NCI-H2171 treated with DMSO at 0.1 percent for 48 hours (cell line): ENCODE results near the gene SYTL2.

Source experiments
- DNase-seq: peaks from one replicate; lab custom pipeline; 2025; lab: John Stamatoyannopoulos, UW

SYTL2 gene

GRCh38 chr11:85725510-85726258 lies 85.3 kb downstream of the SYTL2 start:
- DNase-seq, result no peak

- DNase-seq, result no peak
These were observed 86.0 kb downstream of the SYTL2 start for GRCh38 chr11:85724748-85725465.

DNA sequence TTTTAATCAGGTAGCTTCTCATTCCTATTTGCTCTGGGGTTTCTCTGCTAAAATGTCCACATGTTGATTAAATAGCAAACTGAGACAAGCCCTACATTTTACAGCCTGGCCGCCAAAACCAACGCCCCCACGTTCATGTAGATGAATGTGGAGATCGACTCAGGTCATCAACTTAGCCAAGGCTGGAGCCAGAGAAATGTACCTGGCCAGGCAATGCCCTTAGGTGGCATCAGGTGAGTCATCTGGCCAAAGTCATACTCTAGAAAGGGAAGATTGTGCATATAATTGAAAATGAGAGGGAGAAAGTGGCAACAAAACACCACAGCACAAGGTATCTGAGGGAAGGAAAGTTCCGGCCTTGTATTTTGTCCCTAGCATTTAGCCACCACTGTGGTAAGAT lies 87.9 kb downstream of the SYTL2 start:
- DNase-seq, result no peak

GRCh38 chr11:85721191-85721590 lies 89.8 kb downstream of the SYTL2 start:
- DNase-seq, result no peak

DNA sequence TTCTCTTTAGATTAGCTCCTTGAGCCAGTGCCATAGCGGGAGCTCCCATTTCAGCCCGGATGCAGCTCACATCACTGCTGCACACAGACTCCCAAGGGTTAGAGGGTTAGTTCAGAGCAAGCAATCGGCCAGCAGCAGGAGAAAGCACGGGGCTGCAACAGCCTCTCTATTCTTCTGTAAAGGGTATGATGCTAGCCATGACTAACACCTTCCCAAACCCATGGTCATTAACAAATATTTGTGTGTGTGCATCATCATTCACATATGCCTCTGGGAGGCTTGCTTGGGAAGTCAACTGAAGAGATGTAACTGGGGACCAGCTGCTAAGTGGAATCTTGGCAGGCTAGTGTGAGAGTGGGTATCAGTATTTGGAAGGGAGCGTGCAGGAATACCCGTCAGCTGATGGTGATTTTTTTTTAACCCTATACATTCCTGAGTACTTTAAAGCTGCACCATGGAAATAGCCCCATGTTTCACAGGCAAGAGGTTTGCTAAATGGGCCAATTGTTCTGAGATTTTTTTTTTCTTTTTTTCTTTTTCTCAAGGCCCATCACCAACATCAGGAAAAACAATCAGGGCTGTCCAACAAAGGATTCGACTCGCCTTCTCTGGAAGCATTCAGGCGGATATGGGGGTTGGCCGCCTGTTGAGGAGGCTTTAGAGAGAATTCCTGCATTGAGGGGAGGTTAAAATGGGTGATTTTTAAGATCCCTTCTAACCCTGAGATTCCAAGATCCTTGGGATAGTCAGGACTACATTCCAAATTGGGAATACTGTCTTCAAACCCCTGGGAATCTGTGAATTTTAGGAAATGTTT lies 91.7 kb downstream of the SYTL2 start:
- peak; percentile 68 for DNase-seq

DNA sequence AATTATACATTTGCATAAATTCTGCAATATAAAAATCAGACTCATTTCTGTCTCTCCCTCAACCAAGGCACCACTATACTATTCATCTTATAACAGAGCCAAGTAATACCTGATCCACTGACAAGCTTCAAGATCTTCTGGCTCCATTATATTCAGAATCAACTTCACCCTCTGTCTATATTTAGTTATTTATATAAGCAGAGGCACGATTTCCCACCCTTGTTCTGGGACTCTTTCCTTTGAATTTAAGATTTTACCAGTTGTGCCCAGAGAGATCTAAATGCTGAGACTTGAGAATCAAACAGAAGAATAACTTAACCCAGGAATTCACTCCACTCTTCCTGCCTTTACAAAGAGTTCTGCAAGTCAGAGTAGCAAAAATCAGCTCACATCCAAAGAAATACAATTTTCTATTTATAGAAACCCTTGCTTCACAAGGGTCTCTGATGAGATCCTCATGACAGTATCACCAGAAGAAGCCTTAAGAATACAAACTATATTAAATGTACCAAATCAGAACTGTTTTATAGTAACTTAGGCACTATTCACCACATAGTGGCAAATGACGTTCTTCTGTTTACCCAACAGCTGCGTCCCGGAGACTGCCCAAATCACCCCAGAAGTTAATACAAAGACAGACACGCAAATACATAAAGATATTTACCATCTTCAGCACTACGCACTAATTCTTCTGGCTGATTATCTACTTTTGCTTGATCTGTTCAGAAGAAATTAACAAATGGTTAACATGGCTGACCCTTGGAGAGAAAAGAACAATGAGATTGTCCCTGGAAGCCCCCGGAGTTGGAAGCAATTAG lies 92.6 kb downstream of the SYTL2 start:
- no peak for DNase-seq

DNA sequence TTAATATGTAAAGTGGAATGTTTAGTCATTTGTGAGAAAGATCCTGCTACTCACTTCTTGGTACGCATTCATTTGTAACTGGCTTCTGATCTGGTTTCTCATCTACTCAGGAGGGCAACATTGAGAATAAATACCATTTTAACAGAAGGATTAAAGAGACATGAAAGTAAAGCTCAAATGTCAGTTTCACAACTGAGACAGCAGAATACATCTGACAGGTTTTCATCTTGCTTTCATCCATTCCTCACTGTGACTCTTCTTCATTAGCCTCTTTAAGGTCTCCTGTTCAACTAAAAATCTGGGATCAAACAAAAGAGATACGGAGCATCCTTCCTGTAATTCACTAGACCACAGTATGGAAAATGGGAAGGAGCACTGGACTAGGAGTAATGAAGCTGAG lies 93.5 kb downstream of the SYTL2 start:
- DNase-seq, result no peak

GRCh38 chr11:85712953-85713352 lies 98.0 kb downstream of the SYTL2 start:
- no peak for DNase-seq

GRCh38 chr11:85710917-85711316 lies 100.0 kb downstream of the SYTL2 start:
- peak; percentile 28 for DNase-seq

DNA sequence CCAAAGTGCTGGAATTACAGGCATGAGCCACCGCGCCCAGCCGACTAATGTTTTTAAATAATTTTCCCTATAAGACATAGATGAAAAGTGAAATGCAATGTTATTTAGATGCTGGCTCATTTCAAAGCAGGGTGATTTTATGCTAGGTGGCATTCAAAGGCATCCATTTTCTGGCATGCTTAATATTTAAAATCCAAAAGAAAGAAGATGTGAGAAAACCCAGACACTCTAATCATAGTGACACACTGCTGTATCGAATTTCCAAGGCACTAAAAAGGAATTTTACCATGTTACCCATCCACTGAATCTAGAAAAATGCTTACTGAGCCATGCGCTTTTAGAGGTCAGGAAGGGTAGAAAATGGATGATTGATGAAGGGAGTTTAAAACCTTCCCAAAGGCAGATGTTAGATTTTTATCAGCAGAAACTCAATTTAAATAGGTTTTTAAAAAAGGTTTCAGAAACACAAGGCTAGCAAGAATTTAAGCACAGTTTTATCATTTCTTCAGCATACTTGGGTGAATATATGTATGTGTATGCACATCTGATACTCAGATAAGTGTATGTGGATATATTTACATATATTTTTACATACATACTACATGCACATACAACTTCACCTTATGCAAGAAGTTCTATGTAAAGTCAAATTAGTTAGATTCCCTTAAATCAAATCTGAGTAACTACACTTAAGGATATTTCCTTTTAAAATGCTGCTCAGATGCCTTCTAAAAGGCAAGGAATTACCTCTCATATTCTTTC lies 100.8 kb downstream of the SYTL2 start:
- DNase-seq, result peak; percentile 25

DNA sequence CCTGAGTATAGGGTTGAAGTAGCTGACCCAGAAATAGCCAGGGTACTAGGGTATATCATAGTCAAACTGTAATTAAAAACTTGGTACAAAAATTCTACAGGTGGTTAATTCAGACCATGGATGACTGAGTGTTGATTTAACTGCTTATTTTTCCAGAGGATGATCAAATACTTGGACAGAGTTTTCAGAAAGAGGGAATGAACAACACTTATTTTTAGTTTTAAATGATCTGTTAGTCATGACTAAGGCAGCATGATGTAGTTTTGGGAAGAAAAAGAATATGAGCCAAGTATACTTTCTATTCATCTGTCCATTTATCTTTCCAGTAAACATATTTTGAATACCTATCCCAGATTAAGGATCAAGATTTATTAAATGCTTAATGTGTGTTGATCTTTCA lies 105.1 kb downstream of the SYTL2 start:
- no peak for DNase-seq

- no peak for DNase-seq
These were observed 106.0 kb downstream of the SYTL2 start for GRCh38 chr11:85704967-85705366.

DNA sequence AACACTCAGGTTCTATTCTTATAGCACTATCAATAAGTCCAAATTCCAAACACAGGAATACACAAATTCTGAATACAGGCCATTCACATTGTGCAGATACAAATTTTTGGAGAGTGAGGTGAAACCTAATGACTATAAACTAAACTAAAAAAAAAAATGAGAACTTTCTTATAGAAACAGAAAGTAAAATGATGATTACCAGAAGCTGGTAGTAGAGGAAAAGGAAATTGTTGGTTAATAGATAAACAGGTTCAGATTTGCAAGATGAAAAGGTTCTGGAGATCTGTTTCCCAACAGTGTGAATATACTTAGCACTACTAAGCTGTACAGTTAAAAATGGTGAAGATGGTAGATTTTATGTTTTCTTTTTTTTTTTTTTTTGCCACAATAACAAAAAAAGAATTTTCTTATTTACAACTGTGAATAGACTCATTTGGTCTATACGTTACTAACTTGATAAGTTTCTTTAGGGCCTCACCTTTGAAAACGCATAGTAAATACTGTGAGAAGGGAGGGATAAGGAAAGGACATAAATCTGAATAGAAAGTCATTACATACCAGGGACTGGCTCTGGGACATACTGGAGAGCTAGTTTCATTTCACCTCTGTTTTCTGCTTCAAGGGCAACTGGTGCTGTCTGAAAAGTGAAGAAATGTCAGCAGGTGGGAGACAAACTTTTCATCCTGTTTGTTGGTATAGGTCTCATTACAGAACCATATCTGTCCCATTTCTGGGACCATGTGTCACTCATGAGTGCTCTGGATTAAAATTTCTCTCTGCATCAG lies 110.8 kb downstream of the SYTL2 start:
- DNase-seq, result no peak

GRCh38 chr11:85698195-85698594 lies 112.7 kb downstream of the SYTL2 start:
- DNase-seq, result no peak

DNA sequence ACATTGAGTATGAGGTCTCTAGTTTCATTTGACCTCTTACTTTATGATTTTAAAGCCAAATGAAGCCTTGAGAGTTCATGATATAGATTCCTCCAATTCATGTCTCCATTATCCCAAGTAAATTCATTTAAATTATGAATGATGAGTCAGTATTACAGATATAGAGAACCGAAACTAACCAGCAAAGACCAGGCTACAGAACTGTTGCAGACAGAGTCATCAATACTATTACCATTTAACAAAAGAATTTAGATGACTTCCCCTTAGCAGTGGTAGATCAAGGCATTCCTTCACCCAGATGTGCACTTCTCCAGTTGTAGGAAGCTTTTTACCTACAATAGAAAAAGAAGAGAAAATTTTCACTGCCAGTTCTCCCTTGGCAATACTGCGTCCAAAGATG lies 113.2 kb downstream of the SYTL2 start:
- DNase-seq, result no peak

DNA sequence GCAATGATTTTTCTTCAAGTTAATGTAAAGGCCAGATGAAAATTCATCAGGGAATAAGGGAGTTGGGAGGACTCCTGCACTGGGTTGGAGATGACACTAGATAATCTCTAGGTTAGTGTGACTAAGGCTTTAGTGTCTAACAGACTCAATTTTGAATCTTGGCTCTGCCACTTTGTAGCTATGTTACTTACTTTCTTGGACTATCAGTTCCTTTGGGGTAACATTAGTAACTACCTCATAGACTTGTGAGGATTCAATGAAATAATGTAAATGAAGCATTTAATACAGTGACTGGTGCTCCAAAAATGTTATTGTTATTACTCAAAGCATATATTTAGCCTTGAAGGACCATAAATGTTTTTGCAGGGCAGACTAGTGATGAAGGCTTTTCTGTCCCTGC lies 115.4 kb downstream of the SYTL2 start:
- DNase-seq, result no peak

DNA sequence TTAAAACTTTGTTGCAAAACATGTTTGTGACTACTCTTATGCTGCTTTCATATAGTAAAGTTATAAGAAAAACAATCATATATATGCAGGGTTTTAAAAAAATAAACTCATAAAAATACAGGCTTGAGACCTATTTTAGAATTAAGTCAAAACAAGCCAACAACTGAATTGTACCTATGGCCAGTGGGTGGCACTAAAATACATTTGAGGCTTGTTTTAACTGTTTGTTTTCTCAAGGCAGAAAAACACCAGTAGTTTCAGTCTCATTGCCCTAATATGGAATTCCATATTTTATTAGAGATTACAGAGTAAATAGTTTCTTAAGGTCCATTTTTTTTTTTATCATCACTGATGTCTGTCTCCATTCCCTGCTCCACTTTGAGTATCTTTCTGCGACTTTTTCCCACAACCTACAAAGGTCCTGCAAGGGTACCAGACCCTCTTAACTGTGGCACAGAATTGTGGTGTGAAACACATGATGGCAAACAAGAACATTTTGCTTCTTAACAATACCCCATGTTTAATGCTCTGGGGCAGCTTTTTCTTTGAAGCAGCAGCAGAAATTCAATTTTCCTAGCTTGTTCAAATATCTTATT lies 116.5 kb downstream of the SYTL2 start:
- peak; percentile 59 for DNase-seq

- peak; percentile 36 for DNase-seq
These were observed 125.0 kb downstream of the SYTL2 start, which contains the start of gene CCDC89 for GRCh38 chr11:85685820-85686459. Gene CCDC89, minus strand, starts transcription at chr11:85686195. Its CDS starts 65 bp downstream, at chr11:85686130.

- DNase-seq, result peak; percentile 35
These were observed 125.7 kb downstream of the SYTL2 start for GRCh38 chr11:85685125-85685819.
